Measurements from ENCODE around the gene MAPKAP1. TPM values are rescaled to one million over a fixed set of nuclear protein-coding genes. Genes with fewer than 3 reads are reported as not detected.

MAPKAP1 gene
- total and polyA plus RNA-seq, 9 of the 15 experiments (the other 6 are each of a cell fraction or from before 2014, with no cell fraction given): 2.6 to 82.1 (median 61.1) TPM

- TF ChIP-seq TRIM25 (IDR thresholded peaks at IDR 0.05; ENCODE audit: borderline replicate concordance) (no peak), ARID3A (IDR thresholded peaks at IDR 0.05; ENCODE audit: borderline replicate concordance, low read depth, low read length) (peak; percentile 75), ZKSCAN3 (CRISPR knock-in tag; IDR thresholded peaks at IDR 0.05) (no peak), LARP7 (IDR thresholded peaks at IDR 0.05) (no peak), THAP12 (CRISPR knock-in tag; IDR thresholded peaks at IDR 0.05) (no peak), ETS2 (tag; IDR thresholded peaks at IDR 0.05; ENCODE audit: borderline replicate concordance, poor library complexity, severe bottlenecking) (no peak), FOXA3 (CRISPR knock-in tag; conservative IDR thresholded peaks at IDR 0.05 in 1 of 2, IDR thresholded peaks at IDR 0.05 in 1 of 2) (peak in 1 of 2 experiments; percentile 75; a peak in 1 of 4 replicates), TFE3 (CRISPR knock-in tag; IDR thresholded peaks at IDR 0.05) (no peak), NCOR1 (IDR thresholded peaks at IDR 0.05) (peak; percentile 96), ZNF134 (CRISPR knock-in tag; conservative IDR thresholded peaks at IDR 0.05) (no peak), ZC3H11A (IDR thresholded peaks at IDR 0.05; ENCODE audit: low read depth, low read length) (0 out of 2 replicates have a peak, but pooled peaks have one; percentile 28), HMG20B (CRISPR knock-in tag; IDR thresholded peaks at IDR 0.05) (no peak), CC2D1A (IDR thresholded peaks at IDR 0.05) (peak; percentile 86; the same call in 1 of the 2 replicates), ZZZ3 (IDR thresholded peaks at IDR 0.05) (no peak), FOXP4 (CRISPR knock-in tag; IDR thresholded peaks at IDR 0.05; ENCODE audit: borderline replicate concordance) (no peak), ZNF224 (CRISPR knock-in tag; IDR thresholded peaks at IDR 0.05) (no peak), HSF4 (CRISPR knock-in tag; IDR thresholded peaks at IDR 0.05; ENCODE audit: borderline replicate concordance) (no peak), ZNF764 (CRISPR knock-in tag; IDR thresholded peaks at IDR 0.05; ENCODE audit: low read depth) (no peak)
Measured at GRCh38 chr9:125477089-125477544, 229.9 kb downstream of the MAPKAP1 start (continued).

Measured in K562 (cell line).